Embryonic facial prominence (tissue), 1 donor: ENCODE results near the gene MAN1C1.

Experiments used
- DNase-seq: peaks from one replicate; pipeline ENCODE4 v3.0.0-alpha.2; 2016; ENCODE audit errors: extremely low spot score

MAN1C1 gene

GRCh38 chr1:25616095-25616986 lies at the start of gene MAN1C1:
MAN1C1 (plus strand) TSS chr1:25616791; CDS start chr1:25617798, 1,007 bp downstream.
- DNase-seq, result no peak

- DNase-seq, result no peak
Measured at GRCh38 chr1:25567710-25568089, 48.9 kb upstream of the MAN1C1 start.

GRCh38 chr1:25568090-25568833 lies 48.3 kb upstream of the MAN1C1 start:
- DNase-seq, result no peak

GRCh38 chr1:25568834-25569596 lies 47.6 kb upstream of the MAN1C1 start:
- no peak for DNase-seq

- DNase-seq, result no peak
Measured at GRCh38 chr1:25569597-25570396, 46.8 kb upstream of the MAN1C1 start.

- no peak for DNase-seq
Measured at GRCh38 chr1:25570798-25571521, 45.6 kb upstream of the MAN1C1 start.

- DNase-seq, result no peak
Measured at GRCh38 chr1:25571522-25571970, 45.0 kb upstream of the MAN1C1 start.

- no peak for DNase-seq
Measured at GRCh38 chr1:25572107-25572506, 44.5 kb upstream of the MAN1C1 start.

- no peak for DNase-seq
Measured at GRCh38 chr1:25572708-25573590, 43.6 kb upstream of the MAN1C1 start.

- DNase-seq, result no peak
Measured at GRCh38 chr1:25573591-25573930, 43.0 kb upstream of the MAN1C1 start.

- no peak for DNase-seq
Measured at GRCh38 chr1:25573961-25574360, 42.6 kb upstream of the MAN1C1 start.

- DNase-seq, result no peak
Measured at GRCh38 chr1:25575191-25575590, 41.4 kb upstream of the MAN1C1 start.

- DNase-seq, result no peak
Measured at GRCh38 chr1:25576459-25577133, 40.0 kb upstream of the MAN1C1 start.

- no peak for DNase-seq
Measured at GRCh38 chr1:25577134-25577920, 39.3 kb upstream of the MAN1C1 start.

- DNase-seq, result no peak
Measured at GRCh38 chr1:25579292-25580252, 37.0 kb upstream of the MAN1C1 start.

- no peak for DNase-seq
Measured at GRCh38 chr1:25580927-25581326, 35.7 kb upstream of the MAN1C1 start.

GRCh38 chr1:25581764-25582163 lies 34.8 kb upstream of the MAN1C1 start:
- no peak for DNase-seq
